ENCODE measurements around the gene IFT88. TPM values are rescaled to one million over a fixed set of nuclear protein-coding genes. Genes with fewer than 3 reads are reported as not detected.

IFT88 gene
- total RNA-seq, 3 donors from 2014 or later: 2.8 to 3.2 (median 2.8) TPM

- no peaks in the 10 kb centered on the region for H3K36me3 Mint-ChIP-seq (ENCODE audit: insufficient read depth)
- H3K4me3 Mint-ChIP-seq: no peak overlapping the region
- H3K27me3 Mint-ChIP-seq (ENCODE audit: low read depth): no peaks in the 10 kb centered on the region
- DNase-seq (no peak), ATAC-seq (no peak)
- no peaks in the 10 kb centered on the region for H3K9me3 Mint-ChIP-seq
- H3K4me1 Mint-ChIP-seq (ENCODE audit: low read depth): peaks cover 13% of the 10 kb centered on the region
Measured at GRCh38 chr13:20547479-20547908, 19.5 kb upstream of the IFT88 start.

GRCh38 chr13:20550799-20551198, 16.2 kb upstream of the IFT88 start:
- no peaks in the 10 kb centered on the region for H3K9me3 Mint-ChIP-seq
- no peaks in the 10 kb centered on the region for H3K27me3 Mint-ChIP-seq (ENCODE audit: low read depth)
- peaks cover 11% of the 10 kb centered on the region for H3K4me1 Mint-ChIP-seq (ENCODE audit: low read depth)
- ATAC-seq: no peak
- H3K4me3 Mint-ChIP-seq: no peak overlapping the region
- no peak for DNase-seq
- H3K36me3 Mint-ChIP-seq (ENCODE audit: insufficient read depth): no peaks in the 10 kb centered on the region

- ATAC-seq (no peak), DNase-seq (no peak)
- H3K4me1 Mint-ChIP-seq (ENCODE audit: low read depth): peaks cover 1% of the 10 kb centered on the region
- H3K4me3 Mint-ChIP-seq: no peak overlapping the region
- H3K36me3 Mint-ChIP-seq (ENCODE audit: insufficient read depth): no peaks in the 10 kb centered on the region
- no peaks in the 10 kb centered on the region for H3K9me3 Mint-ChIP-seq
- no peaks in the 10 kb centered on the region for H3K27me3 Mint-ChIP-seq (ENCODE audit: low read depth)
Measured at GRCh38 chr13:20553311-20553710, 13.6 kb upstream of the IFT88 start.

- H3K27me3 Mint-ChIP-seq (ENCODE audit: low read depth): no peaks in the 10 kb centered on the region
- H3K36me3 Mint-ChIP-seq (ENCODE audit: insufficient read depth): no peaks in the 10 kb centered on the region
- H3K4me3 Mint-ChIP-seq: no peak overlapping the region
- ATAC-seq (no peak), DNase-seq (no peak)
- H3K4me1 Mint-ChIP-seq (ENCODE audit: low read depth): no peaks in the 10 kb centered on the region
- H3K9me3 Mint-ChIP-seq: no peaks in the 10 kb centered on the region
Measured at GRCh38 chr13:20558982-20559381, 8.0 kb upstream of the IFT88 start.

GRCh38 chr13:20559659-20560356, 7.1 kb upstream of the IFT88 start:
- Mint-ChIP-seq H3K4me1 (ENCODE audit: low read depth) (no peaks in the 10 kb centered on the region), H3K9me3 (no peaks in the 10 kb centered on the region), H3K36me3 (ENCODE audit: insufficient read depth) (no peaks in the 10 kb centered on the region), H3K4me3 (no peak overlapping the region), H3K27me3 (ENCODE audit: low read depth) (no peaks in the 10 kb centered on the region)
- no peak for DNase-seq
- no peak for ATAC-seq

- Mint-ChIP-seq H3K27me3 (ENCODE audit: low read depth) (no peaks in the 10 kb centered on the region), H3K4me3 (no peak overlapping the region), H3K36me3 (ENCODE audit: insufficient read depth) (no peaks in the 10 kb centered on the region), H3K9me3 (peaks cover 8% of the 10 kb centered on the region), H3K4me1 (ENCODE audit: low read depth) (peaks cover 7% of the 10 kb centered on the region)
- DNase-seq (no peak), ATAC-seq (no peak)
Measured at GRCh38 chr13:20561741-20562140, 5.2 kb upstream of the IFT88 start.

GRCh38 chr13:20565115-20565736, 1.7 kb upstream of the IFT88 start:
- peaks cover 8% of the 10 kb centered on the region for H3K9me3 Mint-ChIP-seq
- no peak for DNase-seq
- H3K27me3 Mint-ChIP-seq (ENCODE audit: low read depth): no peaks in the 10 kb centered on the region
- ATAC-seq: no peak
- H3K4me3 Mint-ChIP-seq: peak overlapping the region; percentile 19
- no peaks in the 10 kb centered on the region for H3K36me3 Mint-ChIP-seq (ENCODE audit: insufficient read depth)
- H3K4me1 Mint-ChIP-seq (ENCODE audit: low read depth): peaks cover 17% of the 10 kb centered on the region

GRCh38 chr13:20566468-20566897, 474 bp upstream of the IFT88 start:
- H3K36me3 Mint-ChIP-seq (ENCODE audit: insufficient read depth): no peaks in the 10 kb centered on the region
- H3K4me1 Mint-ChIP-seq (ENCODE audit: low read depth): peaks cover 17% of the 10 kb centered on the region
- ATAC-seq: peak in 1 of 2 donors; percentile 8
- peaks cover 8% of the 10 kb centered on the region for H3K9me3 Mint-ChIP-seq
- no peaks in the 10 kb centered on the region for H3K27me3 Mint-ChIP-seq (ENCODE audit: low read depth)
- DNase-seq: peak; percentile 29
- H3K4me3 Mint-ChIP-seq: peak overlapping the region; percentile 87

GRCh38 chr13:20567881-20568528, 1.0 kb downstream of the IFT88 start:
- Mint-ChIP-seq H3K9me3 (peaks cover 8% of the 10 kb centered on the region), H3K4me1 (ENCODE audit: low read depth) (peaks cover 22% of the 10 kb centered on the region), H3K36me3 (ENCODE audit: insufficient read depth) (peaks cover 3% of the 10 kb centered on the region), H3K4me3 (peak overlapping the region; percentile 87), H3K27me3 (ENCODE audit: low read depth) (no peaks in the 10 kb centered on the region)
- DNase-seq (no peak), ATAC-seq (no peak)

GRCh38 chr13:20570517-20570916, 3.6 kb downstream of the IFT88 start:
- Mint-ChIP-seq H3K27me3 (ENCODE audit: low read depth) (no peaks in the 10 kb centered on the region), H3K4me1 (ENCODE audit: low read depth) (peaks cover 19% of the 10 kb centered on the region), H3K9me3 (peaks cover 2% of the 10 kb centered on the region), H3K4me3 (no peak overlapping the region), H3K36me3 (ENCODE audit: insufficient read depth) (peaks cover 9% of the 10 kb centered on the region)
- DNase-seq (no peak), ATAC-seq (no peak)

- ATAC-seq (no peak), DNase-seq (no peak)
- Mint-ChIP-seq H3K9me3 (no peaks in the 10 kb centered on the region), H3K36me3 (ENCODE audit: insufficient read depth) (peaks cover 19% of the 10 kb centered on the region), H3K4me1 (ENCODE audit: low read depth) (peaks cover 15% of the 10 kb centered on the region), H3K27me3 (ENCODE audit: low read depth) (no peaks in the 10 kb centered on the region), H3K4me3 (no peak overlapping the region)
Measured at GRCh38 chr13:20571676-20572075, 4.7 kb downstream of the IFT88 start.

GRCh38 chr13:20573186-20573585, 6.2 kb downstream of the IFT88 start:
- H3K4me1 Mint-ChIP-seq (ENCODE audit: low read depth): peaks cover 6% of the 10 kb centered on the region
- DNase-seq (no peak), ATAC-seq (no peak)
- peaks cover 27% of the 10 kb centered on the region for H3K36me3 Mint-ChIP-seq (ENCODE audit: insufficient read depth)
- no peaks in the 10 kb centered on the region for H3K27me3 Mint-ChIP-seq (ENCODE audit: low read depth)
- H3K9me3 Mint-ChIP-seq: peaks cover 6% of the 10 kb centered on the region
- H3K4me3 Mint-ChIP-seq: no peak overlapping the region

GRCh38 chr13:20573636-20574035, 6.7 kb downstream of the IFT88 start:
- Mint-ChIP-seq H3K27me3 (ENCODE audit: low read depth) (no peaks in the 10 kb centered on the region), H3K9me3 (peaks cover 6% of the 10 kb centered on the region), H3K36me3 (ENCODE audit: insufficient read depth) (peaks cover 30% of the 10 kb centered on the region), H3K4me3 (no peak overlapping the region), H3K4me1 (ENCODE audit: low read depth) (peaks cover 5% of the 10 kb centered on the region)
- DNase-seq (no peak), ATAC-seq (no peak)

GRCh38 chr13:20579191-20579590, 12.2 kb downstream of the IFT88 start:
- no peak overlapping the region for H3K4me3 Mint-ChIP-seq
- DNase-seq: no peak
- no peaks in the 10 kb centered on the region for H3K4me1 Mint-ChIP-seq (ENCODE audit: low read depth)
- ATAC-seq: no peak
- no peaks in the 10 kb centered on the region for H3K27me3 Mint-ChIP-seq (ENCODE audit: low read depth)
- H3K9me3 Mint-ChIP-seq: peaks cover 10% of the 10 kb centered on the region
- H3K36me3 Mint-ChIP-seq (ENCODE audit: insufficient read depth): peaks cover 53% of the 10 kb centered on the region

GRCh38 chr13:20580257-20580656, 13.3 kb downstream of the IFT88 start:
- H3K27me3 Mint-ChIP-seq (ENCODE audit: low read depth): no peaks in the 10 kb centered on the region
- peaks cover 14% of the 10 kb centered on the region for H3K9me3 Mint-ChIP-seq
- no peak overlapping the region for H3K4me3 Mint-ChIP-seq
- ATAC-seq (no peak), DNase-seq (no peak)
- H3K36me3 Mint-ChIP-seq (ENCODE audit: insufficient read depth): peaks cover 55% of the 10 kb centered on the region
- H3K4me1 Mint-ChIP-seq (ENCODE audit: low read depth): no peaks in the 10 kb centered on the region
